GM19351 (cell line): Measurements from ENCODE around the gene TLNRD1.

Source experiments
- ATAC-seq: cut with Tn5 transposase; IDR thresholded peaks from one replicate; pipeline ENCODE4 v1.9.1; 2021; ENCODE audit warnings: mild to moderate bottlenecking, moderate library complexity; ENCODE audit not compliant: unreplicated experiment

Gene TLNRD1

DNA sequence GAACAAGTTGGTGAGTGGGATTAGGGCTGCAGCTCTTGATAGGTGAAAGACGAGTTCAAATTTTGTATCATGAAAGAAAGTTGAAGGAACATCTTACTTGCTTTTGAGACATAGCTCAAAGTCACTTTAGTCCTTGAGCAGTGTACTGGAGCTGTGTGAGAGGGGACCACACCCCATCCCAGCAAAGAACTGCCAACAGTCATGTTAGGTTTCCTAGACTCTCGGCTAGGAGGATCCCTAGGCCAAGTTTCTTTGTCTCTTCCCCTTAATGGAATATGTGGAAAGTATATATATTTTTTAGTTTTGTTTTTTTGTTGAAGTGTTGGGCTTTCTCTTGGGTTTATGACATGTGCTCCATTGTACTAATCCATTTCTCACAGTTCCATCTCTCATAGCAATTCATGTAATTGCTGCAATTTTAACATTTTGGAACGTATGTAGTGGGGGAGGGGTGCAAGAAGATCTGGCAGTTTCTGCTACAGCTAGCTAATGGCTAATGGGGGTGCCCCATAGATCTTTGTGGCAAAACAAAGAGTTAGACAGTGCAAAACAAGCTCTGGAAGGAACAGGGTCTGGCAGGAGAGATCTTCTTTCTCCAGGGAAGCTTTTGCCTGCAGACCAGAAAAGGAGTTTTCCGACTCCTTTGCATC, 25.1 kb downstream of the TLNRD1 start:
- no peak for ATAC-seq

DNA sequence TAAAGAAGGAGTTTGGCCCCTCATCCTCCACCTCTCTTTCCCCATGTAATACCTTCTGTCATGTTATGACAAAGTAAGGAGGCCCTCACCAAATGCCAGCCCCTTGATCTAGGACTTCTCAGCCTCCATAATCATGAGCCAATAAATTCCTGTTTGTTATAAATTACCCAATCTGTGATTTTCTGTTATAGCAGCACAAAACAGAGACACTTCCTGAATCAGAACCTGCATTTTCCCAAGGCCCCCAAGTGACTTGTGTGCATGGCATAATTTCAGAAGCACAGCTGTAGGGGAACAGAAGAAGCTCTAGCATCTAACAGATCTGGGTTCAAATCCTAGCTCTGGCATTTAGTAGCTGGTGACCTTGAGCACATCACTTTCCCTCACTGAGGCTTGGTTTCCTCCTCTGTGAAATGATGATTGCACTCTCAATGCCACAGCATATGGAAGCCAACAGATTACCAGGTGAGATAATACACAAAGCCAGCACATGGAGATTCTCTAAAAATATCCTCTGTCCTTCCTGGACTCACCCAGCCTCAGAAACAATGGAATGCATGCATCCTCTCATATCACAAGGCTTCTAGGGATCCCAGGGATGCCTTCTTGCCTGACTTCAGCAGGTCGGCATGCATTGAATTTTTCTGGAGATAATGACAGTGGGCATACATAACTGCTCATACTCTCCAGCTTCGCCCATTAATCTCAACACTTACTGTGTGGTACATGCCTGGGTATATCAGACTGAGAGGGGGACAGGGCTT, 26.3 kb downstream of the TLNRD1 start:
- ATAC-seq, result no peak

DNA sequence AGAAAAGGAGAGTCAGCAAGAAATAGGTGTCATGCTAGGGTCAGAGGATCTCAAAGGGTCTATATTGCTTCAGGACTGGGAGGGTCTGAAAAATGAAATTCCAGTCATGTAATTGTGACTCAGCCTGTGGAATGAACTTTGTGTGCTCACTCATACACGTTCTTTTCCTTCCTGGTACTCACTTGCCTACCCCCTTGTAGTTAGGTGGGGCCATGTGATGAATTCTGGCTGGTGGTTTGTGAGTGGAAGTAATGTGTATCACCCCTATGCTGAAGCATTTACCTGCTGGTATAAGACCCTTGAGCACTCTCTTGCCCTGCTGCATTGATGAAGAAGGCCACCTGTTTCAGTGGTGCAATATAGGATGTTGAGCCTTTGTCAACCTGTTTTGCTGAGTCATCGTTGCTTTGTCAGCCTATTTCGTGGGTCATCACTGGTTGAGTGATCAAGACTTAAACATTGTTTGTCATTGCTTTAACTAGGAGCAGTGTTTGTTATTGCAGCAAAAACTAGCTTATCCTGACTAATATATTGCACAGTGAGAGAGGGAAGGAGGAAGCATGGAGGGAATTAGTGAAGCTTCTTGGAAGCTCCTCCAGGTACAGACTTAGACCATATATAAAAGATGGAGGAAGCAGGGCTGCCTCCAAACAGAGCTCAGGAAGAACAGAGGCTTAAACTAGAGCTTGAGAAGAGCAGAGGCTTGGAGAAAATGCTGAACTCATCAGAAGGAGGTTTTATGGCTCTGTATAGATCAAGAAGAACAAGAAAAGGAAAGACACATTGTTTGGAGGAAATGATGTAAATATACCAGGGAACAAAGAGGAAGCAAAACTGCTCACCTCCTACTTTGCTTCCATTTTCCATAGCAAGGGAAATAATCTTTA, 28.9 kb downstream of the TLNRD1 start:
- no peak for ATAC-seq

DNA sequence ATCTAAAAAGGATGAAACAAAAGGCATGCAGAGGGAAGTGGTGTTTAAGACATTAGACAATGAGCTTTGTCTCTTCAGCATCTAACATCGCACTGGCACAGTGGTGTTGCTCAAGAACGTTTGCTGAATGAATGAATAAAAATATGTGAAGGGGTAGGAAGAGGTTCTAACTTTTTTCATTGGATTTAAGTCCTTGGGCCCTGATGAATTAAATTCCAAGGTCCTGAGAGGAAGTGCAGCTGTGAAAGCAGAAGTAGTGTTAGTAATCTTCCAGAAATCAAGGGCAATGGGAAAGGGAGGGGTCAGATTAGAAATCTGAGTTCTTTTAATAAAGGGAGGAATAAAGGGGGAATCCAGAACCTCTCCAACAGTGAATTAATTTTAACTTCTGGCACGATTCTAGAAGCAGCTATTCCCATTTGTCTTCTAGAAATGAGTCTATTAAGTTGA, 29.6 kb downstream of the TLNRD1 start:
- no peak for ATAC-seq

DNA sequence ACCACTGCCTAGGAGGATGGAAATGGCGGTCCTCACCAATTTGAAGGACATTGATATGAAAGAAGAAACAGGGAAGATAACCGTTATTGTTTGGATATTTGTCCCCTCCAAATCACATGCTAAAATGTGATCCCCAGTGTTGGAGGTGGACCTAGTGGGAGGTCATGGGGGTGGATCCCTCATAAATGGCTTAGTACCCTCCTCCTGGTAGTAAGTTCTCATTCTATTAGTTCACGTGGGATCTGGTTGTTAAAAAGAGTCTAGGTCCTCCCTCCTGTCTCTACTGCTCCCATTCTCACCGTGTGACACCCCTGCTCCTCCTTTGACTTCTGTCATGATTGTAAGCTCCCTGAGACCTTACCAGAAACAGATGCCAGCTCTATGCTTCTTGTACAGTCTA, 30.5 kb downstream of the TLNRD1 start:
- no peak for ATAC-seq

DNA sequence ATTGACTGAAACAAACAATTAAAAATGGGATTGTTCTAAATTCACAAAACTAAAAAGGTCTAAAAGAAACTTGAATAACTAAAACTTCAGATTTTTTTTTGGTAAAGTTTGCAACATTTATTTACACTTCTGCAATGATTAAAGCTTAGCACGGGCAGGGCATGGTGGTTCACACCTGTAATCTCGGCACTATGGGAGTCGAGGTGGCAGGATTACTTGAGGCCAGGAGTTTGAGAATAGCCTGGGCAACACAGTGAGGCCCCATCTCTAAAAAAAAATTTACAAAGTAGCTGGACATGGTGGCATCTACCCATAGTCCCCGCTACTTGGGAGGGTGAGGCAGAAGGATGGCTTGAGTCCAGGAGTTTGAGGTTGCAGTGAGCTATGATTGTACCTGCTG, 31.6 kb downstream of the TLNRD1 start:
- ATAC-seq, result no peak

DNA sequence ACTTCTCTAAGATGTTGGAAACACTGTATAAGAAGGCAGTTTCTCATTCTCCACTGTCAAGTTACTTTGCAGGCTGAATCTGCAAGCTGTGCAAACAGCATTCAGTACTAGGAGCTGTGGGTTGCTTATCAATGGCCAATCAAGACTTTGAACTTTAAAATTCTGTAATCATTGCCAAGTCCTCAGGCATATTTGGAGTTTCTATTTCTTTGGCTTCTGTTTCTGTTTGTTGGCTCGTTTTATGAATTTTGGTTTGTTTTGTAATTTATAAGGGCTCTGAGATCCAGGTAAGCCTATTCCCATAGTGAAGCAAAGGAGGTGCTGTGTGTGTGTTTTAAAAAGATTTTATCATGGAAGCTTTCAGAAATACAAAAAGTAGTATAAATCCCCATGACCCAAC, 32.1 kb downstream of the TLNRD1 start:
- no peak for ATAC-seq

DNA sequence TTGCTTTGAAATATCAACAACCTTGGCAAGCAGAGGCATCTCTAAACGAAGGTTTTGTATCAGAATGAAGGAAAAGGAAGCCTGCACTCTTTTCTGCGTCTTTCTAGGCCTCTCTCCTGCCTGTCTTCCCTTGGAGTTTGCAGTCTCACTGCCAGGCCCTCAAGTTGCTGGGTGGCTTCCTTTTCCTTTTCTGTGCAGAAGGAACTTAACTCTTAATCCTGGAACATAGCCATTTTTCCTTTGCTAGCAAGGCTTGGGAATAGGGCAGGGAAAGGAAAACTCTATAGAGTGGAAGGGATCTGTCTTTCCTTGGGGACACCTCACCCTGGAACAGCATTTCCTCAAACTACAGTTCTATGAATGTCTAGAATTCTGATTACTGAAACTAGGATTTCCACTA, 32.8 kb downstream of the TLNRD1 start:
- no peak for ATAC-seq

DNA sequence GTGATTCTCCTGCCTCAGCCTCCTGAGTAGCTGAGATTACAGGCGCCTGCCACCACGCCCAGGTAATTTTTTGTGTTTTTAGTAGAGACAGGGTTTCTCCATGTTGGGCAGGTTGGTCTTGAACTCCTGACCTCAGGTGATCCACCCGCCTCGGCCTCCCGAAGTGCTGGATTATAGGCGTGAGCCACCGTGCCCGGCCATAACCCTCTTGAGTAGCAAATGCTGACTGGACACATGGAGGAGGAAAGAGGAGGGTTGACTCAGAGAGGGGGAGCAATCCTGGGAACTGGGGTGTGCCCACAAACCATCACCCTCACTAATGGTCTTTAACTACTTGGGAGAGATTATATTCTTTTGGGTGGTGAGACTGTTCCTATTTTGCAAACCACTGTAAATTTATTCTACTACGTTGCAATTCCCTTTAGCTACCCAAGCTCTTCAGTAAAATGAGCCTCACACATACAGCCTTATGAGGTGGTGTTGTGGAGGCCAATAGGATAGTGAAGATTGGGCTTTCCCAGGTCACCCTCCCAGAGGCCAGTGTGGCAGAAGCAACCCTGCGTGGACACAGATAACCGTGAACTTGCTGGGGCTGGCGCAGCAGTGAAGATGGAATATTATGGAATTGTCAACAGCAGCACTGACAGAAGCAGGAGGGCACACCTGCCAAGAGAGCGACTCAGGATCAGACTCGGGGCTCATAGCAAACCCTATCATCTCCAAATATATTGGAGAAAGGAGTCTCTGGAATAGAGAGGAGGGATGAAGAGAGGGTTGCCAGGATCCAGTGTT, 37.4 kb downstream of the TLNRD1 start:
- ATAC-seq, result no peak

DNA sequence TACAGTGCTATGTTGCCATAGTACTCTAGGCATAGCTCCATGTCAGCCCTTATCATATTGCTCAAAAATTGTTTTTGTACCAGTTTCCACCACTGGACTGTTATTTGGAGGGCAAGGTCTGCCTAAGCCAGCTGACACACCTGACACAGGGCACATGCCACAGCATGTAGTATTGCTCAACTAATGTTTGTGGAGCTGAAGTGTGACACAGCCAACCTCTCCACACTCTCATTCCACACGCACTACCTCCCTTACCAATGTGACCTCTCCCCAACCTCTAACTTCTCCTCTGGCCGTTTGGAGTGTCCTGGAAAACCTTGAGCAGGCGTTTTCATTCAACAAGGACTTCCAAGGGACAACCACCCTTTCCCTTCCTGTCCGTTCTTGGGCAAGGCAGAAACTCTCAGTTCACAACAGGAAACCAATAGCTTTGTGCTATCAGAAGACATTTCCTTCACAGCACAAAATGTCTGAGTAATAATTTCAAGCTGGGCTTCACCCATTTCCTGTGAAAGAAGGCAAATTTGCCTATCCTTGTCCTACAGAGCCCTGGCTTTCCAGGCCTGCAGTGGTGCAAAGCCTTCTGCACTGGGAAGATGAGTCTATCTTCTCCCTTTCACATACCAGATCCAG, 38.4 kb downstream of the TLNRD1 start:
- no peak for ATAC-seq

DNA sequence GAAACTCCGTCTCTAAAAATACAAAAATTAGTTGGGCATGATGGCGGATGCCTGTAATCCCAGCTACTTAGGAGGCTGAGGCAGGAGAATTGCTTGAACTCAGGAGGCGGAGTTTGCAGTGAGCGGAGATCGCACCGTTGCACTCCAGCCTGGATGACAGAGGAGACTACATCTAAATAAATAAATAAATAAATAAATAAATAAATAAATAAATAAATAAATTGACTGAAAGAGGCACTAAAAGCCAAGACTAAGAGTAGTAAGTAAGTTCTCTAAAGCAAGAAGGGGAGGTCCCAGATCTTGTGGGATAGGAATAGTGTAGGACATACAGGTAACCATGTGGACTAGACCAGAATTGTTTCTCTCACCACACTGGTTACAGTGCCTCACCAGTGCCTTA, 40.0 kb downstream of the TLNRD1 start:
- ATAC-seq, result no peak

DNA sequence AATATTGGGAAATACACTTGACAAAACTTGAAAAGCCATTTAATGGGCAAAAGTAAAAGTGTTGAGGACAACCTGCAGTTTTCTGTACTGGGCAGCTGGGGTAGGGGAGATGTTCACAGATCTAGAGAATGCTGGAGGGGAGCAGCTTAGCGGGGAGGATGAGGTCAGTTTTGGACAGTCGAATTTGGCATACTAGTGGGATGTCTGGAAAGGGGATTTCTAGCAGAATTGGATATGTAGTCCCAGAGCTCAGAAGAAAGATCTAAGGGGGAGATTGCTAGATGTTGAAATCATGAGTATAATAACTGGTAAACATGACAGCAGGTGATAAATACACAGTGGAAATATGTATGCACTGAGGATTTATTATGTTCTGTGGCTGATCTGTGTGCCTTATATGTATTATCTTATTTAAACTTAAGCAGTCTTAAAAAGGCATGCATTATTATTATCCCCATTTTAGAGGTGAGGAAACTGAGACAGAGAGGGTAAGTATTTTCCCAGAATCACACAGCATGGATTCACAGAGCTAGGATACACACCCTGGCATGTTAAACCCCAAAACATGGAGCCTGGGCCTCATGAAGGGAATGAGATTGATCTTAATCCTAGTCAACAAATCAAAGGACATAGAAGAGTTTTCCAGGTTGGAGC, 42.7 kb downstream of the TLNRD1 start:
- no peak for ATAC-seq

DNA sequence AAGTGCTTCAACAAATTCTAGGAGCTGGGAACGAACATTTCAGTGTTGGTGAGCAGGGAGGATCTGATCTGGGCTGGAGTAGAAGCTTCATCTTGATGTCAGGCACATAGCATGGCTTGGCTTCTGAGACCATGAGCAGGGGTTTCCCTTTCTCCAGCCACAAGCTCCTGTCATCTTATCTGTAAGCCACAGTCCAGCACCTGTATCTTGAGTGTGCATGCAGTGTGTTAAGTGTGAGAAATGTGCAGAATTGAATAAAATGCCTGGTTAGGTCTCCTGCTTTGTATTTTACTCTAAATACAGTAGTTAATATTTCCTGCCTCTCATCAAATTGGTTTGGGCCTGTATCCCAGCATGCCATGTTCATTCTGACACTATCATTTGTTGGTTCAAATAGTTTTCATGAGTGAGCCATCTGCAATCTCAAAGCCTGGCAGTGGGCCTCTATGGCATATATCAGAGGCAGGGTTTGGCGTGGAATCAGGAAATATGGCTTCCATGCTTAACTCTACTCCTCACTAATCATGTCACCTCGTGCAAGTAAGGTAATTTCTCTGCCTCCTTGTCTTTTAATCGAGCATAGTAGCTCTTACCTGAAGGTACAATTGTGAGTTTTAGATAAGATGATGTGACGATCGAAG, 43.3 kb downstream of the TLNRD1 start:
- peak; percentile 58 for ATAC-seq

DNA sequence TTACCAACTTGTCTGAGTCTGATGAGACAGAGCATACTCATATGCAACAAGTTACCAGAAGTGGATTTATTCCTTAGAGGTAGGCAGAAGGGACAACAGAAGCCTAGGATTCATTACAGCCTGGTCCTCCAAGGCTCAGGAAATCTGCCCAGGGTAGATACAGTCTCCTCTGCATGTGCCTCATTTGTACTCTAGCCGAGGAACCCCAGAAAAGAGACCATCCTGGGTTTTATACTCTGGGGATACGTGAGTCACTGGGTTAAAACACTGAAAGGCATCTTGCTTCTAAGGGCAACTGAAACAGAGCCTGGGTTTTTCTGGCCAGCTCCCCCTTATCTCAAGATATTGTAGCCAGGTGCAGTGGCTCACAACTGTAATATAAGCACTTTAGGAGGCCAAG, 45.6 kb downstream of the TLNRD1 start:
- ATAC-seq, result no peak

DNA sequence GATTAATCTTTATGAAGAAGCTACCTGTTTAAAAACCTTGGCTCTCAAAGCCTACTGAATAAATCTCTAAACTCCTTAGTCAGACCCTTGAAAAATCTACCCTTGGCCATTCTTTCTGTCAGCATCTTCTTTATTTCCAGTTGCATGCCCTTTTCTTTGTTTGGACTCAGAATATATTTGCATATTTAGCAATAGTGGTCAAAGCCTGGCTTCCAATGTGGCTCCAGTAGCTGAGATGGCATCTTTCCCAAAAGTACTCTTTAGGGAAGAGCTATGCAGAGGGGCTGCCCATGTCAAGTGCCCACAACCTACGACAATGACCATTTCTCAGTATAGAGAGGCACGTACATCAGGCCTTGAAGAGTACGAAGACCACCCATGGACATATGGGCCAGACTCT, 47.2 kb downstream of the TLNRD1 start:
- ATAC-seq, result no peak

DNA sequence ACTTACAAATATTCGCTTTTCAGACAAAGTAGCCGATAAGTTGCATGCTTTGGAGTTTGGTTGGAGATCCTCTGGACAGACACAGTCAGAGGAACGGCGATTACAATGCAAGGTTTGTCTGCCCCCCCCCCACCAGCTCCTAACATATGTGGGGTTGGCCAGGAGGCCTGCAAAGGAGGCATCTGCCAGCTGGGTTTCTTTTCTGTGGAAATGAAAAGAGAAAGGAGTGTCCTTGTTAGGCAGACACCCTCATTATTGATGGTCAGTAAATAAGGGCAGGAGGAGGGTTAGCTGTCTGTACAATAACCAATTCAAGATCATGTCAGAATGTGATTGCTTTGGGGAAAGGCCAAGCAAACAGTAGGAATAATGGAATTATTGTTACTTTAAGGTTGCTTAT, 49.1 kb downstream of the TLNRD1 start:
- no peak for ATAC-seq

DNA sequence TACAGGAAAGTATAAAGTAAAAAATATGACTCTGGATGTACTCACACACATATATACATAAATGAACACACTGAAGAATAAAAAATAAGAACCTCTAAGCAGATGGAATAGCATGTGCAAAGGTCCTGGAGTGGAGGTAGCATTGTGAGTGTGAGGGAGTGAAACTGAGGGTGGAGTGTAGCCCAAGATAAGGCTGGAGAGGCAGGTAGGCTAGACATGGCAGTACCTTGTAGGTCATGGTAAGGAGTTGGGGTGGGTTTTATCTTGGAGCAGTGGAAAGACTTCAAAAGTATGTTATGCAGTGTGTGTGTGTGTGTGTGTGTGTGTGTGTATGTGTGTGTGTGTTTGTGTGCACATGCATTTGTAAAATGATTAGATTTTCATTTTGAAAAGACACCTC, 49.5 kb downstream of the TLNRD1 start:
- ATAC-seq, result no peak

DNA sequence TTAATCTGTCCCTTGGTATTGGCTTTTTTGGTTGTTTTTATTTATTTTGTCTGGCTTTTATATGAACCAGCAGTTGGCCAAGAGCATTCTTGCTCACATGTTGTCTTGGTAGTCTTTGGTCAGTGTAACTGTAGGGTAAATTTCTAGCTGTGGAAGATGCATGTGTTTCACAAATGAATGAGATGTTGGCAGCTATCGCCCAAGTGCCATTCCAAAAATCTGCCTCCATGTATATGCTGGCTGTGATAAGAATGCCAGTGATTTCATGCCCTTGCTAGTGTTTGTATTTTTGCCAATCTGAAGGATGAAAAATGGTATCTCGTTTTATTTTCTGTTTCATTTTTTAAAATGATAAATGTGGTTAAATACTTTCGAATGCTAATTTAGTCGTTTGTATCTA, 50.1 kb downstream of the TLNRD1 start:
- no peak for ATAC-seq

DNA sequence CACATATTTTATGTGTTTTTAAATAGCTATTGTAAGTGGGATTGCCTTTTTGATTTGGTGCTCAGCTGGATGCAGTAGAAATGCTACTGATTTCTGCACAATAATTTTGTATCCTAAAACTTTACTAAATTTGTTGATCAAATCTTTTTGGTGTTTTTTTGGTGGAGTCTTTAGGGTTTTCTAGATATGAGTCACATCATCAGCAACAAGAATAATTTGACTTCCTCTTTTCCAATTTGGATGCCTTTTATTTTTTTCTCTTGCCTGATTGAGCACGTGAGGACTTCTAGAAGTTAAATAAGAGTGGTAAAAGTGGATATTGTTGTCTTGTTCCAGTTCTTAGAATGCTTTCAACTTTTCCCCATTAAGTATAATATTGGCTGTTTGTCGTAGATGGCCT, 51.3 kb downstream of the TLNRD1 start:
- ATAC-seq, result no peak
